ENCODE data around the gene GKN1. TPM values are rescaled to one million over a fixed set of nuclear protein-coding genes. Genes with fewer than 3 reads are reported as not detected.

The GKN1 gene
- total RNA-seq, 1 donor from 2014 or later, result not detected

Other genes starting within 250 kb of the GKN1 start
- gene ARHGAP25, start 239.8 kb upstream of the GKN1 start, total RNA-seq, result 153 and 156 TPM in 2 replicates
- 0.27 TPM in 1 of 2 replicates, not detected in the other for gene BMP10, start 103.2 kb upstream of the GKN1 start, total RNA-seq
- not detected in 2 replicates for gene GKN2, start 21.7 kb upstream of the GKN1 start, total RNA-seq
- gene ANTXR1, start 38.5 kb downstream of the GKN1 start, total RNA-seq, result 0.07 and 0.15 TPM in 2 replicates